ENCODE measurements around the gene CFAP126. TPM values are rescaled to one million over a fixed set of nuclear protein-coding genes. Genes with fewer than 3 reads are reported as not detected.
A peak's percentile ranks its signal among the peaks of the same experiment; 100 is the strongest.
"Not testable (repeated sequence)": the region's sequence is repeated elsewhere in the genome, so short reads cannot be mapped to it uniquely, and the experiment has no call there.

The CFAP126 gene
- total RNA-seq, 2 donors from 2014 or later: not detected

GRCh38 chr1:161391611-161392010 lies 23.9 kb upstream of the CFAP126 start:
- 86 to 90% methylated on average over 8 of the region's 8 CpGs for WGBS, 2 donors
- TF ChIP-seq CTCF (IDR thresholded peaks at IDR 0.05) (no peak), POLR2A (IDR thresholded peaks at IDR 0.05) (no peak)
- intact Hi-C loops (cut with DNase I): no loop called here
- Histone ChIP-seq H3K36me3 (replicated peaks in 1 of 2; ENCODE audit: insufficient read depth in 1 of 2, low read depth in 2 of 2) (no peaks in the 10 kb centered on the region), H3K9me3 (no peaks in the 10 kb centered on the region), H3K27me3 (no peaks in the 10 kb centered on the region), H3K27ac (no peak overlapping the region), H3K4me3 (no peak overlapping the region), H3K4me1 (peaks cover 14% of the 10 kb centered on the region)
- ATAC-seq (no peak), DNase-seq (no peak)

DNA sequence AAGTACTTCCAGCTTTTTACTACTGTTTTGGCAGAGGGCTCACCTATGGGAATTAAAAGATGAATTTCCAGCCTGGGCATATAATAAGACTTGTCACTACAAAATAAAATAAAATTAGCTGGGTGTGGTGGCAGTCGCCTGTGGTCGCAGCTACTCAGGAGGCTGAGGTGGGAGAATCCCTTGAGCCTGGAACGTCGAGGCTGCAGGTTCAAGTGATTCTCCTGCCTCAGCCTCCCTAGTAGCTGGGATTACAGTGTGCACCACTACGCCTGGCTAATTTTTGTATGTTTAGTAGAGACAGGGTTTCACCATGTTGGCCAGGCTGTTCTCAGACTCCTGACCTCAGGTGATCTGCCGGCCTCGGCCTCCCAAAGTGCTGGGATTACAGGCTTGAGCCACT lies 23.5 kb upstream of the CFAP126 start:
- H3K4me3 ChIP-seq; H3K27ac ChIP-seq; H3K9me3 ChIP-seq; intact Hi-C loops (cut with DNase I); DNase-seq; ATAC-seq; H3K36me3 ChIP-seq (replicated peaks in 1 of 2; ENCODE audit: insufficient read depth in 1 of 2, low read depth in 2 of 2); H3K27me3 ChIP-seq: not testable (repeated sequence)
- H3K4me1 ChIP-seq: peaks cover 14% of the 10 kb centered on the region
- 95 to 98% methylated on average over 4 to 7 of the region's 7 CpGs for WGBS, 2 donors

GRCh38 chr1:161390559-161390858 lies 22.8 kb upstream of the CFAP126 start:
- DNase-seq (no peak), ATAC-seq (no peak)
- intact Hi-C loops (cut with DNase I): no loop called here
- Histone ChIP-seq H3K9me3 (no peaks in the 10 kb centered on the region), H3K27me3 (no peaks in the 10 kb centered on the region), H3K27ac (peak overlapping the region; percentile 52 to 98 (median 84)), H3K36me3 (replicated peaks in 1 of 2; ENCODE audit: insufficient read depth in 1 of 2, low read depth in 2 of 2) (no peaks in the 10 kb centered on the region), H3K4me1 (peaks cover 14% of the 10 kb centered on the region), H3K4me3 (peak overlapping the region in 1 of 2 donors; percentile 35)
- 9% methylated on average over 13 of the region's 13 CpGs for WGBS, 2 donors
- TF ChIP-seq POLR2A (IDR thresholded peaks at IDR 0.05) (no peak), CTCF (IDR thresholded peaks at IDR 0.05) (no peak)

DNA sequence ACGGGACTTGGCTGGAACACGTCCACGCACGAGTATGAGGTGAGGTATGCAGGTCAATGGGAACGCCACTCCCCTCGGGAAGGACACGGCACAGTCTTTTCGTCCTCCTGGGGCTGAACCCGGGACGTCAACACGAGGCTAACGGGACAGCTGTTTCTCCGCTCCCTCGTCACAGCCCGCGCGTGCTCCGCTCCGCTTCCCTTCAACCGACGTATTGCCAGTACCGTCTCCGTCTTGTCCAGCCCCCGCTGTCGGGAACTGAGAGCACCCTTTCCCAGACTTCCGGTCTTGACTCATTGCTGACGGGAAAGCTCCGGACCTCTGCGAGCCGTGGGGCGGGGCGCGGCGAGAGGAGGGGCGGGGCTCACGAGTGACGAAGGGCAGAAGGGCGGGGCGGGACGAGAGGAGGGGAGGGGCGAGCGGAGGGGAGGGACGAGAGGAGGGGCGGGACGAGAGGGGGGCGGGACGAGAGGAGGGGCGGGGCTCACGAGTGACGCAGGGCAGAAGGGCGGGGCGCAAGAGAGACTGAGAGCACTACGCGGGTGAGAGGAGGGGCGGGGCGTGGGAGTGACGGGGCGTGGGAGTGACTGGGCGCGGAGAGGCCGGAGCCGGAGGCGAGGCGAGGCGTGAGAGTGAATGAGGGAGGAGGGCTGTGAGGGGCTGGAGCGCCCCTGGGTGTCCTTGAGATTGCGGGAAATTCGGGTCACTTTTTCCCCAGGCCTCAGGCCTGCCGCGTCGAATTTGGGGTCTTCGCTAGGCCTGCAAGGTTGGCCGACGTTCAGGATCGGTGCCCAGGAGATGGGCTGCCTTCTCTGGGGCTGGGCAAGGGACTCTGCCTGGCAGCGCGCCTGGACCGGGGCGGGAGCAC lies 22.2 kb upstream of the CFAP126 start:
- Histone ChIP-seq H3K27ac (peak overlapping the region; percentile 90 to 98 (median 96)), H3K36me3 (replicated peaks in 1 of 2; ENCODE audit: insufficient read depth in 1 of 2, low read depth in 2 of 2) (no peaks in the 10 kb centered on the region), H3K4me3 (peak overlapping the region in 1 of 2 donors; percentile 35), H3K4me1 (peaks cover 14% of the 10 kb centered on the region), H3K9me3 (no peaks in the 10 kb centered on the region), H3K27me3 (no peaks in the 10 kb centered on the region)
- DNase-seq (peak; percentile 97 to 98 (median 98)), ATAC-seq (peak; percentile 94)
- peak; percentile 95 to 99 (median 98) for TF ChIP-seq POLR2A (IDR thresholded peaks at IDR 0.05)
- TF ChIP-seq CTCF (IDR thresholded peaks at IDR 0.05): no peak
- intact Hi-C loops (cut with DNase I): no loop called here
- WGBS, 2 donors: 0 to 1% methylated on average over 53 to 69 of the region's 79 CpGs

- H3K9me3 ChIP-seq; H3K36me3 ChIP-seq (replicated peaks in 1 of 2; ENCODE audit: insufficient read depth in 1 of 2, low read depth in 2 of 2); intact Hi-C loops (cut with DNase I); ATAC-seq; H3K4me3 ChIP-seq; H3K27me3 ChIP-seq: not testable (repeated sequence)
- WGBS, 2 donors: 65 to 69% methylated on average over 16 of the region's 16 CpGs
- Histone ChIP-seq H3K27ac (peak overlapping the region; percentile 90 to 98 (median 96)), H3K4me1 (peaks cover 14% of the 10 kb centered on the region)
- peak in 1 of 4 donors; percentile 29 for DNase-seq
Measured at GRCh38 chr1:161389158-161389557, 21.5 kb upstream of the CFAP126 start.

DNA sequence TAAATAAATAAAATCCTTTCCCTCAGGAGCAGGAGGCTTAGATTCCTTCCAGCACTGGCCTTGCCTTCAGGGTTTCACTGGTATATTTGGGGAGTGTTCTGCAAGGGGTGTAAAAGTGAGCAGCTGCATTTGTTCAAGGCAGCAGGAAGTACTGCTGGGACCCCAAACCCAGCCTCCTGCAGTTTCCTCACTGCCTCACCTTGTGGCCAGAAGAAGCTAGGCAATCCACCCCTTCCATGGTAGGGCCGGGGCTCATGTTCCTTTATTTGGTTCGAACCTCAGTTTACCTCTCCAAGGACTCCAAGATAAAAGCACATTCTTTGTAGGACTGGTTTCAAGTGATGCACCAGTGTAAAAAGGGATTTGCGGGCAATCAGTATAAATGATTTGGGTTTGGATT lies 21.0 kb upstream of the CFAP126 start:
- intact Hi-C loops (cut with DNase I): no loop called here
- Histone ChIP-seq H3K27me3 (no peaks in the 10 kb centered on the region), H3K4me3 (no peak overlapping the region), H3K9me3 (no peaks in the 10 kb centered on the region), H3K4me1 (peaks cover 14% of the 10 kb centered on the region), H3K27ac (no peak overlapping the region), H3K36me3 (replicated peaks in 1 of 2; ENCODE audit: insufficient read depth in 1 of 2, low read depth in 2 of 2) (no peaks in the 10 kb centered on the region)
- TF ChIP-seq CTCF (IDR thresholded peaks at IDR 0.05): no peak
- no peak for TF ChIP-seq POLR2A (IDR thresholded peaks at IDR 0.05)
- DNase-seq (no peak), ATAC-seq (no peak)
- 88 to 89% methylated on average over 3 of the region's 3 CpGs for WGBS, 2 donors
